ENCODE measurements around the gene SCRT2.

The SCRT2 gene

DNA sequence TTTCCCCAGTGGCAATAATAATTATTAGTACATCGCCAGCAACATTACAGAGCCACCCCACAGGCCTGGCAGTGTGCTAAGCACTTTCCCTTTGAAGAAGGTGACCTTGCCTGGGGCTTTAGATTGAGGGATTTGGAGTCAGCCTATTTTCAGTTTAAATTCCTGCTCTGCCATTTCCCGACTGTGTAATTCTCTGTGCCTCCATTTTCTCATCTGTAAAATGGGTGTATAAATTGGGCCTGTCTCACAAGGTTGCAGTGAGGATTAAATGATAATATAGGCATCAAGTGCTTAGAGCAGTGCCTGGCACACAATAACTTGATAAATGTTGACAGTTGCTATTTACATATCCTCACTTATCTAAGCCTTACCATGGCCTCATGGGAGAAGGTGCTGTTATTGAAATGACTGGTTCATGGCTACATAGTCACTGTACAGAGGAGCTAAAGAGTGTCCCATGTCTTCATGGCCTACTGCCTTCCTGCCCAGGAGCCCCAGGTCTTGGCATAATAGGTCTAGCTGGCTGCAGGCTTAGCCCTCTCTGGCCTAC, 5.1 kb upstream of the SCRT2 start:
- Mint-ChIP-seq H3K27me3 (ENCODE audit: low read depth) (peaks cover 63% of the 10 kb centered on the region), H3K9me3 (no peaks in the 10 kb centered on the region), H3K4me3 (no peak overlapping the region), H3K4me1 (peaks cover 5% of the 10 kb centered on the region), H3K36me3 (ENCODE audit: low read depth) (no peaks in the 10 kb centered on the region), H3K27ac (no peak overlapping the region)
- TF ChIP-seq, protein P1, sequence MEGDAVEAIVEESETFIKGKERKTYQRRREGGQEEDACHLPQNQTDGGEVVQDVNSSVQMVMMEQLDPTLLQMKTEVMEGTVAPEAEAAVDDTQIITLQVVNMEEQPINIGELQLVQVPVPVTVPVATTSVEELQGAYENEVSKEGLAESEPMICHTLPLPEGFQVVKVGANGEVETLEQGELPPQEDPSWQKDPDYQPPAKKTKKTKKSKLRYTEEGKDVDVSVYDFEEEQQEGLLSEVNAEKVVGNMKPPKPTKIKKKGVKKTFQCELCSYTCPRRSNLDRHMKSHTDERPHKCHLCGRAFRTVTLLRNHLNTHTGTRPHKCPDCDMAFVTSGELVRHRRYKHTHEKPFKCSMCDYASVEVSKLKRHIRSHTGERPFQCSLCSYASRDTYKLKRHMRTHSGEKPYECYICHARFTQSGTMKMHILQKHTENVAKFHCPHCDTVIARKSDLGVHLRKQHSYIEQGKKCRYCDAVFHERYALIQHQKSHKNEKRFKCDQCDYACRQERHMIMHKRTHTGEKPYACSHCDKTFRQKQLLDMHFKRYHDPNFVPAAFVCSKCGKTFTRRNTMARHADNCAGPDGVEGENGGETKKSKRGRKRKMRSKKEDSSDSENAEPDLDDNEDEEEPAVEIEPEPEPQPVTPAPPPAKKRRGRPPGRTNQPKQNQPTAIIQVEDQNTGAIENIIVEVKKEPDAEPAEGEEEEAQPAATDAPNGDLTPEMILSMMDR (IDR thresholded peaks at IDR 0.05; ENCODE audit: unreplicated experiment in 3 of 3) = no peak

DNA sequence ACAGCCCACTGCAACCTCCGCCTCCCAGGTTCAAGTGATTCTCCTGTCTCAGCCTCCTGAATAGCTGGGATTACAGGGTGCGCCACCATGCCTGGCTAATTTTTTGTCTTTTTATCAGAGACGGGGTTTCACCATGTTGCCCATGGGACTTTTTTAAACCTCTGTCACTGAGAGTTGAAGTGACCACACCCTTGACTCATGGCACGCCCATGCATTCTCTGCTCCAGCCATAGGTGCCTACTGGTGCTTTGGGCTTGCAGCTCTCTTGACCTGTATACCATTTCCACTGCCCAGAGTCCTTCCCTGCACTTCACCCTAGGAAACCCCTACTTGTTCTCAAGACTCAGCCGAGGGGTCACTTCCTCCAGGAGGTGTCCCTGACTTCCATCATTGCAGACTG, 2.4 kb upstream of the SCRT2 start:
- Mint-ChIP-seq H3K36me3 (ENCODE audit: low read depth) (no peaks in the 10 kb centered on the region), H3K4me1 (peaks cover 9% of the 10 kb centered on the region), H3K4me3 (peak overlapping the region in 1 of 3 experiments; percentile 34), H3K27ac (no peak overlapping the region), H3K27me3 (ENCODE audit: low read depth) (peaks cover 84% of the 10 kb centered on the region), H3K9me3 (no peaks in the 10 kb centered on the region)
- TF ChIP-seq, protein P1 (IDR thresholded peaks at IDR 0.05; ENCODE audit: unreplicated experiment in 3 of 3) = no peak

DNA sequence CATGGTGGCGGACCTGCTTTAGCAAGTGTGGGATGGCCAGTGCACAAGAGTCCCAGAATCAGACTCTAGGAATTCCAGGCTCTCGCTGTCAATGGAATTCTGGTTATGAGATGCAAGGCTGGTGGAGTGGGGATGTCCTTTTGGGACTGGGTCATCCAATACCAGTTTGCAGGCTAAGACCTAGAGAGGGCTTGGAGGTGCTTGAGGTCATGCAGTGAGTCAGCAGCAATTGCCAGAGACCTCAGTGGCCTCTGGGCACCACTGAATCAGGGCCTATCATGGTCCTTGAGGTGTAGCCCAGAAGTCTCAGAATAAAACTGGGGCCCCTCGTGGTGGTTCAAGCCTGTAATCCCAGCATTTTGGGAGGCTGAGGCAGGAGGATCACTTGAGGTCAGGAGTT, 1.4 kb upstream of the SCRT2 start:
- Mint-ChIP-seq H3K9me3 (no peaks in the 10 kb centered on the region), H3K27me3 (ENCODE audit: low read depth) (peaks cover 87% of the 10 kb centered on the region), H3K36me3 (ENCODE audit: low read depth) (no peaks in the 10 kb centered on the region), H3K27ac (no peak overlapping the region), H3K4me3 (no peak overlapping the region), H3K4me1 (peaks cover 19% of the 10 kb centered on the region)
- TF ChIP-seq, protein P1 (IDR thresholded peaks at IDR 0.05; ENCODE audit: unreplicated experiment in 3 of 3) = no peak

DNA sequence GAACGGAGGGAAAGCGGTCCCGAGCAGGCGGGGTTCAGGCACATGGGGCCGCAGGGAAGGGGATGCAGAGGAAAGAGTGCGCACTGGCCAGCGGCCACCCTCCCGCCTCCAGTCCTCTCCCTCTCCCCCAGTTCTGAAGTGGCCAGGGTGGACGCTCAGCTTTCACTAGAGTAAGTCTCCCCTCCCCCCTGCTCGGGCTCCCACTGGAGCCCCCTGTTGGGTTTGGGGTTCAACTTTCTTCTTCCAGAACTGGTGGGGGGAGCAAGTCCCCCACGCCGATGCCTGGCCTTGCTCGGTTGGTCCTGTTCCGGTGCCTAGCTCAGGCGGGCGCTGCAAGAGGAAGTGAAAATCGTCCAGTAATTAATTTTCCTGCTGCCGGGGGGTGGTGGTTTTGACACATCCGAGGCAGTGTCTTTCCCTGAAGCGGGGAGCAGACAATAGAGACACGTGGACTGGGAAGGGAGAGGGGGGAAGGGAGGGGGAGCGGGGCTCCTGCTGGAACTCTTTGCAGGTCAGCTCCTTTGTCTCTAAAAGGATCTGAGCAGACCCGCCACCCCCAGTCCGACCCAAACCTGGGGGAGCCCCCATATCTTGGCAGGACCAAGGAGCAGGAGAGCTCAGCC, 824 bp upstream of the SCRT2 start:
- no peaks in the 10 kb centered on the region for H3K9me3 Mint-ChIP-seq
- TF ChIP-seq, protein P1 (IDR thresholded peaks at IDR 0.05; ENCODE audit: unreplicated experiment in 3 of 3) = no peak

DNA sequence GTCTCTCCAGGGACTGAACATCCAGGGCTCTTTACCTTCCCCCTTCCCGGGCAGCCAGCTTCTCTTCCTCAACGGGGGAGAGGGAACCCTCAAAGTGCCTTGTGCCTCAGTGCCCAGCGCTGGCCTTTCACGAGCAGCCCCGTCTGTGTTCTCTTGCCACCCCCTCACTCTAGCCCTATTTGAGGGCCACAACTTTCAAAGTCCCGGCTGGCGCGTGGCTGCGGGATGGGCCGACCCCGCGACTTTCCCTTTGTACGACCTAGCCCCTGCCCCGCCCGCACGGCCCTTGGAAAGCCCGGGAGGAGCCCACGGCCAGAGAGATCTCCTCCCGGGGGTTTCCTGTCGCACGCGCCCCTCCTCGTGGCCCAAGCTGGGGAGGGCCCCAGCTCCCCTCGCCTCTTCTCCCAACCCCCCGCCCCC, 559 bp downstream of the SCRT2 start:
- Mint-ChIP-seq H3K4me1 (peaks cover 31% of the 10 kb centered on the region), H3K4me3 (peak overlapping the region in 1 of 3 experiments; percentile 15), H3K27me3 (ENCODE audit: low read depth) (peaks cover 92% of the 10 kb centered on the region), H3K36me3 (ENCODE audit: low read depth) (no peaks in the 10 kb centered on the region), H3K9me3 (no peaks in the 10 kb centered on the region), H3K27ac (no peak overlapping the region)
- TF ChIP-seq, protein P1 (IDR thresholded peaks at IDR 0.05; ENCODE audit: unreplicated experiment in 3 of 3) = no peak

More for the DNA sequence above, 824 bp upstream of the SCRT2 start:
- Mint-ChIP-seq H3K4me3 (peak overlapping the region; percentile 67 to 81 (median 78)), H3K36me3 (ENCODE audit: low read depth) (no peaks in the 10 kb centered on the region), H3K4me1 (peaks cover 25% of the 10 kb centered on the region), H3K27ac (no peak overlapping the region), H3K27me3 (ENCODE audit: low read depth) (peaks cover 91% of the 10 kb centered on the region)

DNA sequence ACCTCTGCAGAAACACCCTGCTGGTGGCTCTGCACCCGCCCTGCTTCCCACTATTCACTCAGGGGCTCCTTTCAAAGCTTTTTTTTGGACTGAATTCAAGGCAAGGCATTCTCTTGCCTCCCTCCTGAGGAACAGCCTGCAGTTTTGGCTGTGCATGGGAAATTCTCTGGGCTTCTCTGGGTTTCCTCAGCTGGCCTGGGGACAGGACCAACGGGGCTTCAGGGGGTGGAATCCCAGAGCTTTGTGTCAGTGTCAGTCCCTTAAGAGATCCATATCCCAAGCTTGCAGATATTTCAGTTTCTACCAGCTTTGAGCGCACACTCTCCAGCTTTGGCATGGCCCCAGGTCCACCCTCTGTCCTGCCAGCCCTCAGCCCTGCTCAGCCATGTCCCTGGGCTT, 2.0 kb downstream of the SCRT2 start:
- Mint-ChIP-seq H3K9me3 (no peaks in the 10 kb centered on the region), H3K36me3 (ENCODE audit: low read depth) (no peaks in the 10 kb centered on the region), H3K4me1 (peaks cover 34% of the 10 kb centered on the region), H3K27me3 (ENCODE audit: low read depth) (peaks cover 79% of the 10 kb centered on the region), H3K27ac (no peak overlapping the region), H3K4me3 (no peak overlapping the region)
- TF ChIP-seq, protein P1 (IDR thresholded peaks at IDR 0.05; ENCODE audit: unreplicated experiment in 3 of 3) = no peak
